Right lobe of liver (tissue), 6 donors: ENCODE data around the gene CPN1. TPM values are rescaled to one million over a fixed set of nuclear protein-coding genes. Genes with fewer than 3 reads are reported as not detected.

Experiments used
- ATAC-seq, 4 donors: fragments of 200-7000 bp; cut with Tn5 transposase; one replicate each; pipeline ENCODE4 v1.9.1; 2020; ENCODE audit warnings: mild to moderate bottlenecking in 4 of 4, moderate library complexity in 4 of 4
- DNase-seq, 3 donors: peaks; one replicate each; pipeline ENCODE4 v3.0.0-alpha.2; 2020
- H3K27ac ChIP-seq, 3 donors: fragments of 200-600 bp; one replicate each; pipeline ENCODE4 v1.8.0; 2022
- H3K27me3 ChIP-seq, 2 donors: fragments of 200-600 bp; one replicate each; pipeline ENCODE4 v1.8.0; 2022
- H3K36me3 ChIP-seq, 4 donors: fragments of 200-600 bp; sonication (generic) in 1 of 4; one replicate each; pipeline versions ENCODE4 v1.5.1 to v1.8.0; 2017 to 2022; ENCODE audit warnings: control low read depth in 1 of 4
- H3K4me1 ChIP-seq, 4 donors: fragments of 200-600 bp; sonication (generic) in 1 of 4; one replicate each; pipeline versions ENCODE4 v1.5.1 to v1.8.0; 2017 to 2022; ENCODE audit warnings: control low read depth in 1 of 4
- H3K4me3 ChIP-seq, 3 donors: fragments of 200-600 bp; one replicate each; pipeline ENCODE4 v1.8.0; 2022
- H3K9me3 ChIP-seq, 4 donors: fragments of 200-600 bp; sonication (generic) in 1 of 4; one replicate each; pipeline versions ENCODE4 v1.5.1 to v1.8.0; 2017 to 2022; ENCODE audit warnings: control low read depth in 1 of 4
- CTCF ChIP-seq, 4 donors: fragments of 200-600 bp in 3 of 4; fragments of 450-650 bp in 1 of 4; IDR thresholded peaks; one replicate each; pipeline versions ENCODE4 v1.5.1 to v1.8.0; 2016 to 2022; ENCODE audit warnings: antibody characterized with exemption in 4 of 4, mild to moderate bottlenecking in 2 of 4
- POLR2A ChIP-seq: fragments of 450-650 bp; IDR thresholded peaks from one replicate; pipeline ENCODE4 v1.6.1; 2017; ENCODE audit warnings: antibody characterized with exemption, mild to moderate bottlenecking
- WGBS: methylation state at CpG from one replicate; pipeline ENCODE4 v1.1.6; 2018; ENCODE audit warnings: low coverage, low lambda C conversion rate; ENCODE audit not compliant: insufficient coverage; ENCODE audit errors: missing lambda C conversion rate; 5-methylcytosine and 5-hydroxymethylcytosine counted together
- intact Hi-C, 2 donors: fragments of 100-400 bp; cut with DNase I; formaldehyde crosslinking; loops; one replicate each; pipeline versions ENCODE4 v1.11.2 to v1.14.1; 2022
- total RNA-seq, 6 experiments: library from RNA; depleted of rRNA in 2 of 6; stranded (reverse); fragments of >200 nt in 2 of 6; fragmentation: NEBNext Ultra II Directional in 3 of 6; extraction: Animal tissue kit (Norgen Biotek cat#: 25700) in 3 of 6; gene quantifications; one replicate each; pipeline versions ENCODE4 v1.1.0 to v1.2.4, GENCODE V29; 2016 to 2023
- donor health status: DM: no; HTN: yes; CAD: no.
- donor health status: DM: no; HTN: no; CAD: no.
- donor health status: DM: no; HTN: no; CAD: no.
- donor health status: DM: no; HTN: yes; CAD: no.
- donor health status: DM: no; HTN: yes; CAD: no.

The CPN1 gene
- total RNA-seq, 6 experiments from 2014 or later: 20.7 to 76.6 (median 54.4) TPM

- no peak for TF ChIP-seq POLR2A
- TF ChIP-seq CTCF (IDR thresholded peaks at IDR 0.05): no peak
- Histone ChIP-seq H3K36me3 (no peaks in the 10 kb centered on the region), H3K27me3 (no peaks in the 10 kb centered on the region), H3K9me3 (no peaks in the 10 kb centered on the region), H3K4me1 (peaks cover 0 to 5% (median 0%) of the 10 kb centered on the region in 4 donors), H3K27ac (no peak overlapping the region), H3K4me3 (no peak overlapping the region)
- DNase-seq (no peak), ATAC-seq (no peak)
- WGBS: 97% methylated on average over 5 of the region's 5 CpGs
- intact Hi-C loops: no loop called here
Measured at GRCh38 chr10:99994801-99995200, 86.9 kb downstream of the CPN1 start.

GRCh38 chr10:99993701-99994689, 87.7 kb downstream of the CPN1 start:
- TF ChIP-seq POLR2A (no peak), CTCF (IDR thresholded peaks at IDR 0.05) (no peak)
- peak; percentile 44 to 61 (median 59) for DNase-seq
- no peaks in the 10 kb centered on the region for H3K27me3 ChIP-seq
- intact Hi-C loops: no loop called here
- H3K9me3 ChIP-seq: no peaks in the 10 kb centered on the region
- WGBS: 50% methylated on average over 6 of the region's 8 CpGs
- H3K4me3 ChIP-seq: no peak overlapping the region
- H3K36me3 ChIP-seq: no peaks in the 10 kb centered on the region
- H3K4me1 ChIP-seq: peaks cover 0 to 5% (median 0%) of the 10 kb centered on the region in 4 donors
- peak overlapping the region in 1 of 3 donors; percentile 0 for H3K27ac ChIP-seq
- peak; percentile 76 to 87 (median 82) for ATAC-seq

Other genes starting within 250 kb of the CPN1 start
- 10 to 100 TPM in 3 of 6 experiments, 1 to 10 TPM in 3; 7.9 to 12.7 (median 9.9) TPM for gene DNMBP, start 71.9 kb downstream of the CPN1 start, total RNA-seq
- gene ERLIN1, start 104.2 kb upstream of the CPN1 start, total RNA-seq: 10 to 100 TPM; 37.1 to 82.0 (median 54.1) TPM
- gene CHUK, start 147.7 kb upstream of the CPN1 start, total RNA-seq: 10 to 100 TPM in 5 of 6 experiments, 1 to 10 TPM in 1; 8.6 to 20.0 (median 11.3) TPM
- 10 to 100 TPM in 1 of 6 experiments, 1 to 10 TPM in 5; 7.7 to 10.7 (median 8.4) TPM for gene CWF19L1, start 185.8 kb upstream of the CPN1 start, total RNA-seq
- gene BLOC1S2, start 204.8 kb upstream of the CPN1 start, total RNA-seq: 10 to 100 TPM; 13.7 to 26.4 (median 22.0) TPM
- under 1 TPM in 3 of 6 experiments, not detected in 3; 0.12 to 0.26 (median 0.22) TPM for gene PKD2L1, start 248.4 kb upstream of the CPN1 start, total RNA-seq